ENCODE measurements around the gene CRYBG2.

Gene CRYBG2

DNA sequence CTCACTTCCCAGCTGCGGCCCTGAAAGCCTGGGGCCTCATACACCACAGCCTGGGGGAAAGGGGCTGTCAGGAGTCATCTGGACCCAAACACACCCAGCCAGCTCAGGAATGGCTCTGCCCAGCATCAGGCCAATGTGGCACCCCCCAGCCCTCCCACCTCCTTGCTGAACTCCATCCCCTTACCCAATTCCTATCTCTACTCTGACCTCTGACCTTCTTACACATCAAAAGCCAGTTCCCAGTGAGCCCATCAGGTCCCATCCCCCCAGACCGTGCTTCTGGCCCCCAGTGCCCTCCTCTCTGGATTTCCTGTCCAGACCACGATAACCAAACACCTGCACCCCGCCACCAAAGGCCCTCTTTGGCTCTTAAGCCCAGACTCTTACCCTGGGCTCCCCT, 16.3 kb downstream of the CRYBG2 start (continued):
- TF ChIP-seq, protein P1, sequence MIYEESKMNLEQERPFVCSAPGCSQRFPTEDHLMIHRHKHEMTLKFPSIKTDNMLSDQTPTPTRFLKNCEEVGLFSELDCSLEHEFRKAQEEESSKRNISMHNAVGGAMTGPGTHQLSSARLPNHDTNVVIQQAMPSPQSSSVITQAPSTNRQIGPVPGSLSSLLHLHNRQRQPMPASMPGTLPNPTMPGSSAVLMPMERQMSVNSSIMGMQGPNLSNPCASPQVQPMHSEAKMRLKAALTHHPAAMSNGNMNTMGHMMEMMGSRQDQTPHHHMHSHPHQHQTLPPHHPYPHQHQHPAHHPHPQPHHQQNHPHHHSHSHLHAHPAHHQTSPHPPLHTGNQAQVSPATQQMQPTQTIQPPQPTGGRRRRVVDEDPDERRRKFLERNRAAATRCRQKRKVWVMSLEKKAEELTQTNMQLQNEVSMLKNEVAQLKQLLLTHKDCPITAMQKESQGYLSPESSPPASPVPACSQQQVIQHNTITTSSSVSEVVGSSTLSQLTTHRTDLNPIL (CRISPR knock-in tag; IDR thresholded peaks at IDR 0.05; ENCODE audit: low read depth), result no peak
- TF ChIP-seq ZFP3 (CRISPR knock-in tag; IDR thresholded peaks at IDR 0.05) (no peak), CSDC2 (CRISPR knock-in tag; IDR thresholded peaks at IDR 0.05) (no peak), ZNF8 (CRISPR knock-in tag; IDR thresholded peaks at IDR 0.05) (no peak), ISL1 (CRISPR knock-in tag; IDR thresholded peaks at IDR 0.05) (no peak), ZC3H10 (CRISPR knock-in tag; IDR thresholded peaks at IDR 0.05) (no peak)

GRCh38 chr1:26337206-26337535, 16.8 kb downstream of the CRYBG2 start:
- no peak for ATAC-seq
- no peak for TF ChIP-seq ZNF8 (CRISPR knock-in tag; IDR thresholded peaks at IDR 0.05)
- TF ChIP-seq ZFP30 (CRISPR knock-in tag; IDR thresholded peaks at IDR 0.05), result no peak
- TF ChIP-seq ZNF70 (CRISPR knock-in tag; IDR thresholded peaks at IDR 0.05), result no peak
- no peak for TF ChIP-seq ARNTL (CRISPR knock-in tag; IDR thresholded peaks at IDR 0.05; ENCODE audit: borderline replicate concordance, low read depth)
- TF ChIP-seq, protein P2, sequence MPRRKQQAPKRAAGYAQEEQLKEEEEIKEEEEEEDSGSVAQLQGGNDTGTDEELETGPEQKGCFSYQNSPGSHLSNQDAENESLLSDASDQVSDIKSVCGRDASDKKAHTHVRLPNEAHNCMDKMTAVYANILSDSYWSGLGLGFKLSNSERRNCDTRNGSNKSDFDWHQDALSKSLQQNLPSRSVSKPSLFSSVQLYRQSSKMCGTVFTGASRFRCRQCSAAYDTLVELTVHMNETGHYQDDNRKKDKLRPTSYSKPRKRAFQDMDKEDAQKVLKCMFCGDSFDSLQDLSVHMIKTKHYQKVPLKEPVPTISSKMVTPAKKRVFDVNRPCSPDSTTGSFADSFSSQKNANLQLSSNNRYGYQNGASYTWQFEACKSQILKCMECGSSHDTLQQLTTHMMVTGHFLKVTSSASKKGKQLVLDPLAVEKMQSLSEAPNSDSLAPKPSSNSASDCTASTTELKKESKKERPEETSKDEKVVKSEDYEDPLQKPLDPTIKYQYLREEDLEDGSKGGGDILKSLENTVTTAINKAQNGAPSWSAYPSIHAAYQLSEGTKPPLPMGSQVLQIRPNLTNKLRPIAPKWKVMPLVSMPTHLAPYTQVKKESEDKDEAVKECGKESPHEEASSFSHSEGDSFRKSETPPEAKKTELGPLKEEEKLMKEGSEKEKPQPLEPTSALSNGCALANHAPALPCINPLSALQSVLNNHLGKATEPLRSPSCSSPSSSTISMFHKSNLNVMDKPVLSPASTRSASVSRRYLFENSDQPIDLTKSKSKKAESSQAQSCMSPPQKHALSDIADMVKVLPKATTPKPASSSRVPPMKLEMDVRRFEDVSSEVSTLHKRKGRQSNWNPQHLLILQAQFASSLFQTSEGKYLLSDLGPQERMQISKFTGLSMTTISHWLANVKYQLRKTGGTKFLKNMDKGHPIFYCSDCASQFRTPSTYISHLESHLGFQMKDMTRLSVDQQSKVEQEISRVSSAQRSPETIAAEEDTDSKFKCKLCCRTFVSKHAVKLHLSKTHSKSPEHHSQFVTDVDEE (CRISPR knock-in tag; IDR thresholded peaks at IDR 0.05), result no peak
- no peak for TF ChIP-seq ZC3H10 (CRISPR knock-in tag; IDR thresholded peaks at IDR 0.05)
- TF ChIP-seq BACH2 (CRISPR knock-in tag; IDR thresholded peaks at IDR 0.05; ENCODE audit: borderline replicate concordance), result no peak
- TF ChIP-seq GLIS3 (CRISPR knock-in tag; IDR thresholded peaks at IDR 0.05), result no peak
- no peak for TF ChIP-seq ZFP3 (CRISPR knock-in tag; IDR thresholded peaks at IDR 0.05)
- TF ChIP-seq POU6F1 (CRISPR knock-in tag; IDR thresholded peaks at IDR 0.05; ENCODE audit: borderline replicate concordance, low read depth), result no peak
- no peak for TF ChIP-seq PPARA (CRISPR knock-in tag; IDR thresholded peaks at IDR 0.05; ENCODE audit: borderline replicate concordance)
- TF ChIP-seq CSDC2 (CRISPR knock-in tag; IDR thresholded peaks at IDR 0.05), result no peak
- TF ChIP-seq ESRRG (CRISPR knock-in tag; IDR thresholded peaks at IDR 0.05), result no peak
- no peak for TF ChIP-seq RARB (CRISPR knock-in tag; IDR thresholded peaks at IDR 0.05)
- TF ChIP-seq, protein P1 (CRISPR knock-in tag; IDR thresholded peaks at IDR 0.05; ENCODE audit: low read depth), result no peak
- TF ChIP-seq TCF4 (CRISPR knock-in tag; IDR thresholded peaks at IDR 0.05; ENCODE audit: borderline replicate concordance), result no peak
- no peak for TF ChIP-seq CSRNP3 (CRISPR knock-in tag; IDR thresholded peaks at IDR 0.05)
- TF ChIP-seq ZNF565 (CRISPR knock-in tag; conservative IDR thresholded peaks at IDR 0.05; ENCODE audit: low read depth), result no peak
- TF ChIP-seq SNAI2 (CRISPR knock-in tag; IDR thresholded peaks at IDR 0.05), result no peak

DNA sequence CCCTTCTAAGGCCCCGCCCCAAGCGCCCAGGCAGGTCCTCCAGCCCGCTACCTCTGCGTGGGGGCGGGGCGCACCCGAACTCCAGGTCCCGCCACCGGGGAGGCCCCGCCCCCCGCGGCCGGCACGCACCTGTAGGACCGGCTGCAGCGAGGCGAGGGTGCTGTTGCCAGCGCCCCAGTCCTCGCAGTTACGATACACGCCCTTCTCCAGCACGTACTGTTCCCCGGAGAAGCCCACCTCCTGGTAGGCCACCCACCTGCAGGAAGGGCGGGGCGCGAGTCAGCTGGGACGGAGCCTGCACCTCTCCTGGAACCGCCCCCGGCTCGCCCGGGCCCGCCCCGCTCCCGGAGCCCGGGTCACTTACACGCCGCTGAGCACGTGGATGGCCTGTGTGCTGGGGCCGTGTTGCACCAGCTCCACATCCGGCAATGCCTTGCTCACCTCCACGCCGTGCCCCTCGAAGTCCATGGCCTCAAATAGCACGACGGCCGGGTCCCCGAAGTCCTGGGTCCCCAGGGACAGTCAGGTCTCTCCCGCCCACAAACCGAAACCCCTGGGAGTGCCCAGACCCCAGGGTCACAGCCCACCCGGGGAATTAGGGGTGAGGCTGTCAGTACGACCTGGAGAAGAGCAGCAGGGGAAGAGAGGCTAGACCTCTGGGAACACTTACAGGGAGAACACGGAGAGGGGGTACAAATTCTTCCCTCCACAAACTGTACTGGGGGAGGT, 17.3 kb downstream of the CRYBG2 start:
- TF ChIP-seq CSRNP3 (CRISPR knock-in tag; IDR thresholded peaks at IDR 0.05) (no peak), PATZ1 (CRISPR knock-in tag; IDR thresholded peaks at IDR 0.05; ENCODE audit: borderline replicate concordance) (no peak), ARNTL (CRISPR knock-in tag; IDR thresholded peaks at IDR 0.05; ENCODE audit: borderline replicate concordance, low read depth) (no peak), ZC3H10 (CRISPR knock-in tag; IDR thresholded peaks at IDR 0.05) (no peak), ISL1 (CRISPR knock-in tag; IDR thresholded peaks at IDR 0.05) (no peak), TOX (CRISPR knock-in tag; IDR thresholded peaks at IDR 0.05; ENCODE audit: borderline replicate concordance) (no peak), TCF4 (CRISPR knock-in tag; IDR thresholded peaks at IDR 0.05; ENCODE audit: borderline replicate concordance) (no peak), RARB (CRISPR knock-in tag; IDR thresholded peaks at IDR 0.05) (no peak)
- TF ChIP-seq, protein P2 (CRISPR knock-in tag; IDR thresholded peaks at IDR 0.05), result no peak
- peak; percentile 62 for ATAC-seq

All from SK-N-SH treated with all-trans-retinoic acid at 6 μM for 48 hours (cell line).